Retina (tissue), 1 donor: ENCODE data around the gene FAM53B.
"Not testable (repeated sequence)": the region's sequence is repeated elsewhere in the genome, so short reads cannot be mapped to it uniquely, and the experiment has no call there.

Experiments
- DNase-seq: peaks from one replicate; pipeline ENCODE4 v3.0.0-alpha.2; 2016

FAM53B gene

GRCh38 chr10:124594240-124594639, 149.9 kb downstream of the FAM53B start:
- DNase-seq, result no peak

GRCh38 chr10:124593431-124593985, 150.7 kb downstream of the FAM53B start:
- DNase-seq, result no peak

- DNase-seq, result no peak
Measured at GRCh38 chr10:124592736-124593430, 151.3 kb downstream of the FAM53B start.

- DNase-seq, result no peak
Measured at GRCh38 chr10:124592101-124592500, 152.1 kb downstream of the FAM53B start.

GRCh38 chr10:124591123-124591495, 153.1 kb downstream of the FAM53B start:
- DNase-seq, result no peak

- no peak for DNase-seq
Measured at GRCh38 chr10:124590216-124591122, 153.7 kb downstream of the FAM53B start.

- peak; percentile 34 for DNase-seq
Measured at GRCh38 chr10:124589491-124590041, 154.6 kb downstream of the FAM53B start.

- no peak for DNase-seq
Measured at GRCh38 chr10:124588736-124589490, 155.3 kb downstream of the FAM53B start.

- not testable (repeated sequence) for DNase-seq
Measured at GRCh38 chr10:124588341-124588735, 155.8 kb downstream of the FAM53B start.

- DNase-seq, result no peak
Measured at GRCh38 chr10:124587811-124588211, 156.4 kb downstream of the FAM53B start.

- no peak for DNase-seq
Measured at GRCh38 chr10:124586142-124586541, 158.0 kb downstream of the FAM53B start.

- no peak for DNase-seq
Measured at GRCh38 chr10:124579011-124579399, 165.2 kb downstream of the FAM53B start.

- DNase-seq, result no peak
Measured at GRCh38 chr10:124578231-124579010, 165.8 kb downstream of the FAM53B start.

GRCh38 chr10:124577651-124578050, 166.5 kb downstream of the FAM53B start:
- DNase-seq, result no peak

- DNase-seq, result no peak
Measured at GRCh38 chr10:124576526-124577420, 167.4 kb downstream of the FAM53B start.

- DNase-seq, result no peak
Measured at GRCh38 chr10:124575107-124576035, 168.8 kb downstream of the FAM53B start.

- DNase-seq, result no peak
Measured at GRCh38 chr10:124574456-124575070, 169.6 kb downstream of the FAM53B start.

GRCh38 chr10:124573726-124574455, 170.3 kb downstream of the FAM53B start:
- no peak for DNase-seq
